Stimulated activated CD4-positive, alpha-beta T cell treated with anti-CD3 and anti-CD28 coated beads, Interleukin-1b, Interleukin-23, amount 100 ng/mL, for 1 hour (primary cell): ENCODE data around the gene HHAT.

Source experiments
- DNase-seq, 2 donors: peaks; one replicate each; pipeline ENCODE4 v3.0.0-alpha.2; 2020; ENCODE audit warnings: low read depth in 2 of 2

The HHAT gene

DNA sequence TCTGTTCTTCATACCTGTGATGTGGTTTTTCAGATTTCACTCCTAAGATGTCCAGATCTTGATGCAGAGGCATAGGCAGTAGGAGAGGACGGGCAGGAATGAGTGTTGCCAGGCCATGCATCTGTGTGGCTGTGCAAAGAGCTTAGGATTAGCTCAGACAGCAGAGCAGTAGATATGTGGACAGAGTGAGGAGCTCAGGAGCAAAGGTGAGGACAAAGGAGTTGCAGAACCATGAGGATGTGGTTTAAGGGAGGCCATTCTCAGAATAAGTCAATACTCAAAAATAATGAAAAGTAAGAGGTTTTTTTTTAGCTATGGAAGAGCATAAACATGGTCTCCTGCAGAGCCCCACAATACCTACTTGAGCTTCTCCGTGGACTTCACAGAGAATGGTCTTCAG, 158.3 kb downstream of the HHAT start:
- no peak for DNase-seq

DNA sequence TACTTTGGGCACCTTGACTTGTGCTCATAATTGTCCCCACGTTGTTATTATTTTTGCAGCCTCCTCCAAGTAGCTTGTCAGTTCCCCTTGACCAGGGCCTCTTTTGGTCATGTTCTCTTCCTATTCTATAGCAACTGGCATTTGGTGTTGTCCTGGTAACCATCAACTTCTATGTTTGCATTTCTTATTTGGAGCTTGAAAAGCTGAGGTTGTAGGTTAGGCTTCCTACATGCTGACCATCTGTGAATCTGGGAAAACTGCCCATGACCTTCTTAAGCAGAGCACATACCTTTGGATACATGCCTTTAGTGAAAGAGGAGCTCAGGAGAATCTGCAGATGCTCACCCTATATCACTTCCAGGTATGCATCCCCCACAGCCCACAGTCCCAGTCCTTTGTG, 160.8 kb downstream of the HHAT start:
- DNase-seq = no peak

DNA sequence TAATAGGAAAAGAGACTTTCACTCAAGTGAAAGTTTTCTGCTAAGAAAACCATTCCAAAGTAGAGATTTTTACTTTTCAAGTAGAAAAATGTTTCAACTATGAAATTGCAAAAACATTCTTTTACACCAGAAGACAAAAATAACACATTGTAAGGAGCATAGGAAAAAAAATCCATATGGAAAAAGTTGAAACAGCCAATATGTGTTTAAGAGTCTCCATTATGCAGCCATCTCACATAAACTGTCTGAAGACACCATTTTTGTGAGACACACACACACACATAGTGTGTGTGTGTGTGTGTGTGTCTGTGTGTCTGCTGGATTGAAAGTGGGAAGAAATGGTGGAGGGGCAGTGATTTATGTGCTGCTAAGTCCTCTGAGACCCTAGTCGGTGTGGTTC, 162.1 kb downstream of the HHAT start:
- no peak for DNase-seq

- no peak for DNase-seq
Measured at GRCh38 chr1:210496063-210496462, 167.4 kb downstream of the HHAT start.

- DNase-seq = no peak
Measured at GRCh38 chr1:210499956-210500355, 171.3 kb downstream of the HHAT start.

DNA sequence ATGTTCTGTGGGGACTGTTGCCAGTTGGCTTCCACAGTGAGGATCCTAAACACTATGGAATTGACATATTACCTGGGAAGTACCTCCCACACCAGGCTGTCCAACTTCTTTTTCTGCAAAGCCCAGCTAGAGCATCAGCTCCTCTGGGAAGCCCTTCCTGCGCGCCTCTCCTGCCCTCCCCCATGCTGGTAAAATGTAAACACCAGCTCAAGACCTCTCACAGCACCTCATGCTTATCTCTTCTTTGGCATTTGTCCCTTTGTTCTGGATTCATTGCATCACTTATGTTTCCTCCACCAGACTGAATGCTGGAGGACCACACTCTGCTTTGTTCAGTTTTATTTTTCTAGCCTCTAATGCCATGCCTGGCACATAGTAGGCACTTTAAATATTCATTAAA, 172.1 kb downstream of the HHAT start:
- no peak for DNase-seq

- no peak for DNase-seq
Measured at GRCh38 chr1:210504286-210504685, 175.6 kb downstream of the HHAT start.

GRCh38 chr1:210505601-210506496, 177.1 kb downstream of the HHAT start:
- no peak for DNase-seq

DNA sequence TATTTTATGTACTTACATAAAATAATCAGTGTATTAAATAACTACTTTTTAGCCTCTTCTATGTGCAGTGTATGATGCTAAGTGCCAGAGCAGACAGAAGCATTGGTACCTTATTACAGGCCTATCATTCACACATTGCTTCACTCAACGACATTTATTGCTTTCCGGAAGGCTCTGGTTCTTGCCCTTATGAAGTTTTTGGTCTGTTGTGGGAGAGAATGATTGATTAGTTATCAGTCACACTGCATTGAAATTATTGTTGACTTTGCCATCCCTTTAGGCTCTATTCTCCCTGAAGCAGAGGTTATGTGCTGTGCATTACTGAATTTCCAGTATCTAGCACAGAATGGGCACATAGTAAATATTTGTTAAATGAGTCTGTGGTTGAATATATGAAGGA, 178.0 kb downstream of the HHAT start:
- DNase-seq = no peak

- no peak for DNase-seq
Measured at GRCh38 chr1:210516092-210516656, 187.5 kb downstream of the HHAT start.

DNA sequence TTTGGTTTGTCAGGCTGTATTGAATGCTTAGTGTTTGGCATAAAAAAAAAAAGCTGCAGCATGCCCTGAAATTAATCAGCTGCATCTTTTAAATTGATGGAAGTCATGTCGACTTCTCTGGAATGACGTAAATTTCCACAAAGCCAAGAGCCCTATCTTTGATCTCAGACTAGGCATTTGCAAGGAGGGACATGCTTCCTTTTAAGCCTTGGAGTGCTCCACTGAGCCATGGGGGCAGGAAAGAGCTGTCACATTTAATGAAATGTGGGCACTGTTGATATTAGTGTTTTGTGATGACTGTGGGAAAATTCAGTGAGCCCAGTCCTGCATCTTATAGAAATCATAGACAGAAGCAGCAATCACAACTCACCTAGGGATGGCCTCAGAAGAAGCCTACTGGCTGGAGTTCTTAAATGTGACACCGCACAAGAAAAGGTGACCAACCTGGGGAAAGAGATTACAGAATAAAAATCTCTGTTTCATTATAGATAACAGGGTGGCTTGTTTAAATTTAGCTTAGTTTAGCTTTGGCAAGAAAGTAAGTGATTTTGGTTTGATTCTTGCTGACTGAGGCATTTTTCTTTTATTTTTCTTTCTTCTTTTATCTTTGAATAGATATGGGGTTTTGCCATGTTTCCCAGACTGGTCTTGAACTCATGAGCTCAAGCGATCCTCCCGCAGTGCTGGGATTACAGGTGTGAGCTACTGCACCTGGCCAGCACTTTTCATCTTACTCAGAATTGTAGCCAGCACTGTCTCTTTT, 188.2 kb downstream of the HHAT start:
- DNase-seq = no peak

DNA sequence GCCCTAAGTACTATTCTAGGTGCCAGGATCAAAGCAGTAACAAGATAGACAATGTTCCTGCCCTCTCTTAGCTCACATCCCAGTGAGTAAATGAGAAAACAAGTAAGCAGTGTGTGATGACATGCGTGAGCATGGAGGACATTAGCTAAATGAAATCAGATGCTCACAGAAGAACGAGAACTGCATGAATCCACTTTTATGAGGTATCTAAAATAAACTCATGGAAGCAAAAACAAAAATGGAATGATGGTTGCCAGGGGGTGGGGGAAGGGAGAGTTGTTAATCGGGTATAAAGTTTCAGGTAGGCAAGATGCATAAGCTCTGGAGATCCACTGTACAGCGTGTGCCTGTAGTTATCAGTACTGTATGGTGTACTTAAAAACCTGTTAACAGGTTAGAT, 195.1 kb downstream of the HHAT start:
- DNase-seq = no peak

DNA sequence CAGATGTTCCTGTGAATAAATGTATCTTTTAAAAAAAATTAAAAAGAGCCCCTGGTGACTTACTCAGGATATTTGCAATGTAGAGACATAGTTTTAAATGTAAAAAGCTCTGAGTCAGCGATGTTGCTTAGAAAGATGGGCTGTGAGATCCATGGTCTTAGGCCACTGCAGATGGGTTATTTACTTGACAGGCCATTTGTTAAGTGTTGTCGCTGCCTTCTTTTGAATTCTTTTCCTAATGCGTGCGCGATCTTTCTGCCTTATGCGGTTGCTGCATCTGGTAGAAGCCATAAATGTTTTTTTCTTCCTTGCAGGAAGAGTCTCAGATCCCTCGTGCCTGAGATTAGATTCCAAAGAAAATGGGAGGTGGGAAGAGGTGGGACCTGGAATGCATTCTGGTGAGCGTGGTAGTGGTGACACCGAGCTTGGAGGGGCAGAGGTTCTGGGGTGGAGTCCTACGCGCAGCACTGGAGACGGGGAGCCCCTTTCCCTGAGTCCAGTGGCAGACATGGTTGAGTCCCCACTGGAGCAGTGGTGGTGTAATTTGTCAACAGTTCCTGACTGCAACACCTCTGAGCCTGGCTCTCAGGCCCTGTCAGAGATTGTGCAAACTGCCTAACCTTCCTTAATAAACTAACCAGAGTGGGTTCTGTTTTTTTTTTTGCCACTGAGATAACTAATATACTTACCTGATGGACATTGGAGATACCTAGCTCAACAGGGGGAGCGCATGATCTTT, 197.2 kb downstream of the HHAT start:
- no peak for DNase-seq

DNA sequence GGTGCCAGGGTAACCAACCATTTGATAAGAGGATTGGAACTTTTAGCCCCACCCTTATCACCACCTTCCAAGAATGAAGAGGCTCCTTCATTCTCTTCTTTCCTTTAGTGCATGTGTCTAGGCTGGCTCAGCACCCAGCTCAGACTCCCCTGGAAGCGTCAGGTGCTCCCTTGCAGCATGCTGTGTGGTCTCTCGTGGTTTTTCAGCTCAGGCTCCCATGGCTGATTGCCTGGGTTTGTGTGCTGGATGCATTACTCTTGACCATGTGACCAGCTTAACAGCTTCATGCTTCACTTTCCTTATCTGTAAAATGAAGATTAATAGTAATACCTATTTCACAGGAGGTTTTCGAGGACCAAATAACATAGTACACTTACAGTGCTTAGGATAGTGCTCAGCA, 198.4 kb downstream of the HHAT start:
- DNase-seq = no peak

GRCh38 chr1:210531475-210532222, 202.9 kb downstream of the HHAT start:
- DNase-seq = no peak

GRCh38 chr1:210532223-210532598, 203.5 kb downstream of the HHAT start:
- no peak for DNase-seq

DNA sequence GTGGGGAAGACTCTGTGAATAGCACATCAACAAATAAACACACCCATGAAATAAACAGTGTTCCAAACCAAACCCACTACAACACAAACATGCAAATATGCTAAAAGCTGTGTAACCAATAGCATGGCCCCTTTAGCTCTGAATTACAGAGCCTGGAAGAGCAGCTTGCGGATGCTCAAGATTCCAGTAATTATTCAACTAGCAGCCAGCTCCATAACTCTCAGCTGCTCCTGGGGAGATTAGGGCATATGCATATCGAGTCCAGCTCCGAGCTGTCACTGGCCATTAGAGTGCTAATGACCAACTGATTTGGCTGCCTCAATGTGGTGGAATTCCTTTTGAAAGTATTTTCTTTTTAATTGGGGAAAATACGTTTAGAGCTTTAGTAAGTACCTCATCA, 207.1 kb downstream of the HHAT start:
- DNase-seq = no peak

DNA sequence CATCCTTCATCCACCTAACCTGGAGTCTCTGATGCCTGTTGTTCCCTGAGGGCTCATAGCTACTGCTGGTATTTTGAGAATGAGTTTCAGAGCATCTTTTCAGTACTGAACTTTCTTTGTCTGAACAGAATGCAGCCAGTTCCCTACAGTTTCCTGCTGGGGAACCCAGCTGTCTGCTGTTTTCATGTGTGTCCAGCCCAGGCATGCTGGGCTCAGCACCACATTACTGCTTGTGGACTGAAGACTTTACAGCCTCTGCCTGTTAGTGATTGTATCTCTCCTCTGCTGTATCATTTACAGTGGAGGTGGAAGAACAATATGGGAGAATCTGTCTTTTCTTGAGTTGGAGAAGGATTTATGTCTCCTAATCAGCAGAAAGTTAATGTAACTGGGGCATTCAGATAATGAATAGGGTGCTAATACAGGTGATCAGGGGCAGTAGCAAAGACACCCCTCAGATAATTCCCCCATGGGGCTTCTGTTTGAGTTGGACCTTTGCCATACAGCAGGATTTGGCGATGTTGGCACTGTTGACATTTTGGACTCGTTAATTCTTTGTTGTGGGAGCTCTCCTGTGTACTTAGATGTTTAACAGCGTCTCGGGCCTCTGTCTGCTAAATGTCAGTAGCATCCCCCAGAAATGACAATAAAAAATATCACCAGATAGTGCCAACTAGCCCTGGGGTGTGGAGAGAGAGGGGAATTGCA, 207.7 kb downstream of the HHAT start:
- no peak for DNase-seq

- no peak for DNase-seq
Measured at GRCh38 chr1:210540288-210540687, 211.6 kb downstream of the HHAT start.

DNA sequence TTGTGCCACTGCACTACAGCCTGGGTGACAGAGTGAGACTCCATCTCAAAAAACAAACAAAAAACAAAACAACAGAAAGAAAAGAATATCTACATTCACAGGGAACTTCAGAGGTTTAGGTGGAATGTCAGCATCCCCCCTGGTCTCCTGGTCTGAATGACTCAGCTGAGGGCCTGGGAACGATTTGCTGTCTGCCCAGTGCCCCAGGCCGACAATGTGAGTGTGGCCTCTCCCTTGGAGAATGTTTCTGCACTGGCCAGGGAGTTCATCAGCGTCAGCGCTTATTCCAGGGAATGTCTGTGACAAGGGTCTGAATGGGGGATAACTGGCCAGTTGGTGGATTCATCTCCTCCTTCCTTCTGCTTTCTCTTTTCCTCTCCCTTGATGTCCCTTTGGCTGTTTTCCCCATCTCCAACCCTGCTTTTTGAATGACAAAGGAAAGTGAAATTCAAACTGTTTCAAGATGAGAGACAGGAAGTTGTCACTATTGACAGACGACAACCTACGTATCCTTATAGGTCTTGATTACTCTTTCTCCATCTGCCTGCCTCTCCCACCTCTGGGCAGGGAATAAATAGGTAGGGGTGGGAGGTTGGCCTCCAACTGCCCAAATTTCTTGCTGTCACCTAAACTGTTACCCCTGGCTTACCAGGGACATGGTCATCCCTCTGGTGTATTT, 213.1 kb downstream of the HHAT start:
- DNase-seq = no peak
